ENCODE results near the gene ADAMTS10. TPM values are rescaled to one million over a fixed set of nuclear protein-coding genes. Genes with fewer than 3 reads are reported as not detected.

Gene ADAMTS10
- total and polyA plus RNA-seq, 2 of the 8 experiments (the other 6 are each of a cell fraction or from before 2014, with no cell fraction given): 6.9 to 17.4 TPM

GRCh38 chr19:8532225-8532624 lies 78.3 kb downstream of the ADAMTS10 start:
- Histone ChIP-seq H4K91ac (replicated peaks; ENCODE audit: insufficient read length, low read length) (no peak overlapping the region), H3K79me1 (ENCODE audit: low read depth, low read length) (peaks cover 9% of the 10 kb centered on the region), H2BK5ac (ENCODE audit: low read depth, low read length) (no peak overlapping the region), H2AK5ac (ENCODE audit: low read depth, low read length) (no peak overlapping the region), H3K9ac (replicated peaks in 1 of 4; ENCODE audit: extremely low read depth in 1 of 4, low read depth in 3 of 4, low read length in 3 of 4) (no peak overlapping the region), H3K79me2 (ENCODE audit: control insufficient read depth in 1 of 2, insufficient read depth in 2 of 2, low read length in 2 of 2) (no peaks in the 10 kb centered on the region), H4K20me1 (replicated peaks in 1 of 2; ENCODE audit: control insufficient read depth in 1 of 2, insufficient read depth in 2 of 2, low read length in 2 of 2) (peaks cover 6 to 14% of the 10 kb centered on the region in 2 experiments), H3K27ac (ENCODE audit: low read depth, low read length) (no peak overlapping the region), H4K5ac (ENCODE audit: insufficient read length, low read depth, low read length) (no peak overlapping the region), H3K56ac (replicated peaks; ENCODE audit: insufficient read length, low read depth, low read length) (no peak overlapping the region), H3K4ac (replicated peaks; ENCODE audit: insufficient read length, low read depth, low read length) (no peak overlapping the region), H3K9me3 (ENCODE audit: insufficient read depth in 2 of 2, low read depth in 1 of 2, low read length in 1 of 2) (no peaks in the 10 kb centered on the region), H3K23me2 (ENCODE audit: low read depth, low read length) (no peaks in the 10 kb centered on the region; the same call in 1 of the 2 replicates), H2BK12ac (ENCODE audit: low read depth, low read length) (no peak overlapping the region), H2BK15ac (ENCODE audit: low read length) (no peak overlapping the region), H3K4me1 (replicated peaks in 1 of 4; ENCODE audit: control insufficient read depth in 3 of 4, insufficient read depth in 4 of 4, low read length in 3 of 4) (peaks cover 0 to 5% (median 0%) of the 10 kb centered on the region in 4 experiments; a peak in 2 of 7 replicates), H3K23ac (ENCODE audit: insufficient read length) (no peak overlapping the region), H2BK20ac (ENCODE audit: low read length) (no peak overlapping the region), H4K8ac (ENCODE audit: extremely low read depth, insufficient read depth, low read length) (no peak overlapping the region), H3K4me2 (ENCODE audit: insufficient read depth in 1 of 2, low read depth in 2 of 2, low read length in 2 of 2) (no peak overlapping the region), H3K27me3 (replicated peaks in 1 of 4; ENCODE audit: control insufficient read depth in 3 of 4, extremely low read depth in 1 of 4, insufficient read depth in 3 of 4, low read length in 3 of 4) (no peaks in the 10 kb centered on the region), H3K36me3 (ENCODE audit: control insufficient read depth in 2 of 4, insufficient read depth in 4 of 4, low read length in 3 of 4) (no peaks in the 10 kb centered on the region), H3K18ac (ENCODE audit: extremely low read depth, low read length) (no peak overlapping the region), H3K4me3 (ENCODE audit: extremely low read depth in 1 of 4, insufficient read depth in 2 of 4, low read depth in 3 of 4, low read length in 4 of 4) (no peak overlapping the region), H2BK120ac (replicated peaks; ENCODE audit: low read depth, low read length) (no peak overlapping the region), H3K14ac (ENCODE audit: insufficient read length) (no peak overlapping the region), H2AFZ (ENCODE audit: low read length) (no peak overlapping the region)
- ChIA-PET POLR2A (ENCODE audit: partially characterized antibody) (interaction anchor here (1.2 kb wide), 1 partner anchor 46 kb away, joined by 3 read pairs; no protein-coding TSS in a partner anchor), CTCF (ENCODE audit: partially characterized antibody) (interaction anchor here (1.0 kb wide), 1 partner anchor 18 kb away, joined by 3 read pairs; no protein-coding TSS in a partner anchor)
- DNase-seq (ENCODE audit: low read depth in 1 of 2, low spot score in 2 of 2) (no peak), FAIRE-seq (no peak)
- WGBS, 2 experiments (ENCODE audit: extremely low coverage in 1 of 2, insufficient coverage in 1 of 2, insufficient read length in 1 of 2, insufficient replicate concordance in 2 of 2, low coverage in 1 of 2, low lambda C conversion rate in 2 of 2, missing lambda C conversion rate in 1 of 2): 88% methylated on average over 2 of the region's 2 CpGs; no CpG with 5 or more reads in 1 of the 2 experiments
- no peak for TF ChIP-seq CEBPB (IDR thresholded peaks at IDR 0.05; ENCODE audit: low read depth, low read length)
- no peak for TF ChIP-seq SP2 (IDR thresholded peaks at IDR 0.05; ENCODE audit: low read length)
- TF ChIP-seq EZH2 (IDR thresholded peaks at IDR 0.05; ENCODE audit: low read depth, low read length, severe bottlenecking): no peak
- no peak for TF ChIP-seq HDAC6 (IDR thresholded peaks at IDR 0.05; ENCODE audit: low read depth, low read length)
- TF ChIP-seq NANOG (IDR thresholded peaks at IDR 0.05; ENCODE audit: insufficient read depth, low read depth, low read length, poor library complexity, severe bottlenecking): no peak
- TF ChIP-seq POLR2AphosphoS5 (IDR thresholded peaks at IDR 0.05; ENCODE audit: low read depth, low read length): no peak
- TF ChIP-seq RNF2 (IDR thresholded peaks at IDR 0.05; ENCODE audit: borderline replicate concordance, low read depth, low read length, missing control alignments, poor library complexity, severe bottlenecking): no peak
- TF ChIP-seq USF2 (IDR thresholded peaks at IDR 0.05; ENCODE audit: low read length): no peak
- TF ChIP-seq TBP (IDR thresholded peaks at IDR 0.05; ENCODE audit: low read depth, low read length): no peak
- TF ChIP-seq CTCF (IDR thresholded peaks at IDR 0.05; ENCODE audit: control extremely low read depth in 1 of 3, insufficient read depth in 1 of 3, low read depth in 1 of 3, low read length in 3 of 3): no peak
